Dermis blood vessel endothelial cell (primary cell): ENCODE results near the gene MTHFS. TPM values are rescaled to one million over a fixed set of nuclear protein-coding genes. Genes with fewer than 3 reads are reported as not detected.
"Not testable (repeated sequence)": the region's sequence is repeated elsewhere in the genome, so short reads cannot be mapped to it uniquely, and the experiment has no call there.

Experiments used
- DNase-seq: peaks from one replicate; pipeline ENCODE4 v3.0.0; 2010
- total RNA-seq: library from RNA; depleted of rRNA; stranded (reverse); fragments of >200 nt; gene quantifications from 2 replicates; pipeline ENCODE4 v1.2.3, GENCODE V29; 2014

Gene MTHFS
- 8.7 and 13.1 TPM in 2 replicates for total RNA-seq

- peak; percentile 85 for DNase-seq
Measured at GRCh38 chr15:79896634-79897379, at the start of gene MTHFS. TSS of gene MTHFS (minus strand) at chr15:79897014. CDS start at chr15:79896988, 26 bp downstream.

GRCh38 chr15:79944622-79945021, 47.8 kb upstream of the MTHFS start:
- DNase-seq: no peak

- DNase-seq: no peak
Measured at GRCh38 chr15:79943820-79944219, 47.0 kb upstream of the MTHFS start.

GRCh38 chr15:79942741-79943481, 46.1 kb upstream of the MTHFS start:
- DNase-seq: no peak

GRCh38 chr15:79939399-79939798, 42.6 kb upstream of the MTHFS start:
- no peak for DNase-seq

- DNase-seq: no peak
Measured at GRCh38 chr15:79938143-79938542, 41.3 kb upstream of the MTHFS start.

GRCh38 chr15:79935556-79936201, 38.9 kb upstream of the MTHFS start:
- not testable (repeated sequence) for DNase-seq

GRCh38 chr15:79933231-79933630, 36.4 kb upstream of the MTHFS start:
- DNase-seq: no peak

- no peak for DNase-seq
Measured at GRCh38 chr15:79932447-79932846, 35.6 kb upstream of the MTHFS start.

- DNase-seq: no peak
Measured at GRCh38 chr15:79930516-79930915, 33.7 kb upstream of the MTHFS start.

- no peak for DNase-seq
Measured at GRCh38 chr15:79929412-79929811, 32.6 kb upstream of the MTHFS start.

- not testable (repeated sequence) for DNase-seq
Measured at GRCh38 chr15:79926116-79926515, 29.3 kb upstream of the MTHFS start.

- no peak for DNase-seq
Measured at GRCh38 chr15:79924379-79924778, 27.6 kb upstream of the MTHFS start.

- peak; percentile 93 for DNase-seq
Measured at GRCh38 chr15:79923515-79924169, 26.8 kb upstream of the MTHFS start.

- peak; percentile 58 for DNase-seq
Measured at GRCh38 chr15:79923079-79923514, 26.3 kb upstream of the MTHFS start.

GRCh38 chr15:79922512-79923078, 25.8 kb upstream of the MTHFS start:
- no peak for DNase-seq

GRCh38 chr15:79919749-79920511, 23.1 kb upstream of the MTHFS start:
- DNase-seq: no peak

GRCh38 chr15:79919090-79919748, 22.4 kb upstream of the MTHFS start:
- DNase-seq: no peak

- no peak for DNase-seq
Measured at GRCh38 chr15:79918278-79918677, 21.5 kb upstream of the MTHFS start.

GRCh38 chr15:79916502-79917132, 19.8 kb upstream of the MTHFS start:
- DNase-seq: peak; percentile 24
